Measurements from ENCODE around the gene BICD1.

Gene BICD1

GRCh38 chr12:32418221-32418620 lies 311.6 kb downstream of the BICD1 start:
- H3K36me3 ChIP-seq (ENCODE audit: insufficient read depth, low read length): no peaks in the 10 kb centered on the region
- no peaks in the 10 kb centered on the region for H3K9me3 ChIP-seq (ENCODE audit: low read length)
- no peaks in the 10 kb centered on the region for H3K4me1 ChIP-seq (ENCODE audit: insufficient read depth, low read length)
- no peak overlapping the region for H3K4me3 ChIP-seq (ENCODE audit: low read length)
- no peak overlapping the region for H2AFZ ChIP-seq (ENCODE audit: low read depth, low read length)
- no peaks in the 10 kb centered on the region for H3K27me3 ChIP-seq (ENCODE audit: insufficient read depth, low read length)

- no peaks in the 10 kb centered on the region for H3K9me3 ChIP-seq (ENCODE audit: low read length)
- H3K4me3 ChIP-seq (ENCODE audit: low read length): no peak overlapping the region
- no peaks in the 10 kb centered on the region for H3K36me3 ChIP-seq (ENCODE audit: insufficient read depth, low read length)
- no peaks in the 10 kb centered on the region for H3K27me3 ChIP-seq (ENCODE audit: insufficient read depth, low read length)
- no peak overlapping the region for H2AFZ ChIP-seq (ENCODE audit: low read depth, low read length)
- peaks cover 3% of the 10 kb centered on the region for H3K4me1 ChIP-seq (ENCODE audit: insufficient read depth, low read length)
Observed at GRCh38 chr12:32418903-32419519, 312.4 kb downstream of the BICD1 start.

- Histone ChIP-seq H3K9me3 (ENCODE audit: low read length) (no peaks in the 10 kb centered on the region), H3K4me1 (ENCODE audit: insufficient read depth, low read length) (peaks cover 3% of the 10 kb centered on the region), H3K4me3 (ENCODE audit: low read length) (no peak overlapping the region), H3K36me3 (ENCODE audit: insufficient read depth, low read length) (no peaks in the 10 kb centered on the region), H3K27me3 (ENCODE audit: insufficient read depth, low read length) (no peaks in the 10 kb centered on the region), H2AFZ (ENCODE audit: low read depth, low read length) (no peak overlapping the region)
Observed at GRCh38 chr12:32419520-32419960, 312.9 kb downstream of the BICD1 start.

GRCh38 chr12:32420356-32420755 lies 313.7 kb downstream of the BICD1 start:
- Histone ChIP-seq H2AFZ (ENCODE audit: low read depth, low read length) (no peak overlapping the region), H3K27me3 (ENCODE audit: insufficient read depth, low read length) (no peaks in the 10 kb centered on the region), H3K4me1 (ENCODE audit: insufficient read depth, low read length) (peaks cover 3% of the 10 kb centered on the region), H3K36me3 (ENCODE audit: insufficient read depth, low read length) (no peaks in the 10 kb centered on the region), H3K9me3 (ENCODE audit: low read length) (no peaks in the 10 kb centered on the region), H3K4me3 (ENCODE audit: low read length) (no peak overlapping the region)

GRCh38 chr12:32423559-32423958 lies 316.9 kb downstream of the BICD1 start:
- H2AFZ ChIP-seq (ENCODE audit: low read depth, low read length): no peak overlapping the region
- no peaks in the 10 kb centered on the region for H3K36me3 ChIP-seq (ENCODE audit: insufficient read depth, low read length)
- no peak overlapping the region for H3K4me3 ChIP-seq (ENCODE audit: low read length)
- no peaks in the 10 kb centered on the region for H3K9me3 ChIP-seq (ENCODE audit: low read length)
- peaks cover 3% of the 10 kb centered on the region for H3K4me1 ChIP-seq (ENCODE audit: insufficient read depth, low read length)
- H3K27me3 ChIP-seq (ENCODE audit: insufficient read depth, low read length): no peaks in the 10 kb centered on the region

- Histone ChIP-seq H3K27me3 (ENCODE audit: insufficient read depth, low read length) (no peaks in the 10 kb centered on the region), H2AFZ (ENCODE audit: low read depth, low read length) (no peak overlapping the region), H3K36me3 (ENCODE audit: insufficient read depth, low read length) (no peaks in the 10 kb centered on the region), H3K4me3 (ENCODE audit: low read length) (no peak overlapping the region), H3K9me3 (ENCODE audit: low read length) (no peaks in the 10 kb centered on the region), H3K4me1 (ENCODE audit: insufficient read depth, low read length) (no peaks in the 10 kb centered on the region)
Observed at GRCh38 chr12:32431025-32431424, 324.4 kb downstream of the BICD1 start.
